ENCODE measurements around the gene WDR13. TPM values are rescaled to one million over a fixed set of nuclear protein-coding genes. Genes with fewer than 3 reads are reported as not detected.
A peak's percentile ranks its signal among the peaks of the same experiment; 100 is the strongest.

Gene WDR13
- total RNA-seq, 4 donors from 2014 or later = 96.5 to 238 (median 184) TPM

GRCh38 chrX:48631376-48632090, 34.2 kb downstream of the WDR13 start:
- Histone ChIP-seq H3K4me3 (no peak overlapping the region), H3K4me1 (peaks cover 0 to 6% (median 2%) of the 10 kb centered on the region in 4 donors), H3K36me3 (no peaks in the 10 kb centered on the region), H3K27me3 (no peaks in the 10 kb centered on the region), H3K27ac (peak overlapping the region in 1 of 4 donors; percentile 10), H3K9me3 (no peaks in the 10 kb centered on the region)
- 0 to 41% methylated on average over 2 to 17 of the region's 18 CpGs for WGBS, 2 donors (ENCODE audit: low coverage in 1 of 2)
- peak; percentile 85 for DNase-seq
- intact Hi-C loops (cut with DNase I; ENCODE audit: low total_unique reads) = no loop called here
- in situ Hi-C loops (cut with MboI; ENCODE audit: low pct_ligation_motif_present in 1 of 4, low pct_unique_long_range_greater_than_20kb in 1 of 4, low sequenced_read_pairs in 3 of 4) = loop anchor here in 1 of 4 donors (25.0 kb wide), 1 partner anchor 281 kb away; the partner anchor contains the start of genes PIM2 and SLC35A2
- TF ChIP-seq CTCF (IDR thresholded peaks at IDR 0.05) (peak; percentile 6 to 58 (median 32)), POLR2A (IDR thresholded peaks at IDR 0.05) (no peak), EP300 (IDR thresholded peaks at IDR 0.05; ENCODE audit: low read depth) (no peak), POLR2AphosphoS5 (IDR thresholded peaks at IDR 0.05) (peak in 1 of 3 donors; percentile 21)

- Histone ChIP-seq H3K27me3 (no peaks in the 10 kb centered on the region), H3K9me3 (no peaks in the 10 kb centered on the region), H3K36me3 (no peaks in the 10 kb centered on the region), H3K27ac (no peak overlapping the region), H3K4me3 (no peak overlapping the region), H3K4me1 (peaks cover 0 to 6% (median 2%) of the 10 kb centered on the region in 4 donors)
- 85 to 92% methylated on average over 6 to 10 of the region's 10 CpGs for WGBS, 2 donors (ENCODE audit: low coverage in 1 of 2)
- intact Hi-C loops (cut with DNase I; ENCODE audit: low total_unique reads) = no loop called here
- no peak for TF ChIP-seq POLR2A (IDR thresholded peaks at IDR 0.05)
- no peak for TF ChIP-seq CTCF (IDR thresholded peaks at IDR 0.05)
- no peak for TF ChIP-seq POLR2AphosphoS5 (IDR thresholded peaks at IDR 0.05)
- TF ChIP-seq EP300 (IDR thresholded peaks at IDR 0.05; ENCODE audit: low read depth) = no peak
- in situ Hi-C loops (cut with MboI; ENCODE audit: low pct_ligation_motif_present in 1 of 4, low pct_unique_long_range_greater_than_20kb in 1 of 4, low sequenced_read_pairs in 3 of 4) = loop anchor here in 1 of 4 donors (25.0 kb wide), 1 partner anchor 280 kb away; the partner anchor contains the start of genes PIM2 and SLC35A2
- DNase-seq = no peak
Observed at GRCh38 chrX:48632207-48632606, 34.9 kb downstream of the WDR13 start.

DNA sequence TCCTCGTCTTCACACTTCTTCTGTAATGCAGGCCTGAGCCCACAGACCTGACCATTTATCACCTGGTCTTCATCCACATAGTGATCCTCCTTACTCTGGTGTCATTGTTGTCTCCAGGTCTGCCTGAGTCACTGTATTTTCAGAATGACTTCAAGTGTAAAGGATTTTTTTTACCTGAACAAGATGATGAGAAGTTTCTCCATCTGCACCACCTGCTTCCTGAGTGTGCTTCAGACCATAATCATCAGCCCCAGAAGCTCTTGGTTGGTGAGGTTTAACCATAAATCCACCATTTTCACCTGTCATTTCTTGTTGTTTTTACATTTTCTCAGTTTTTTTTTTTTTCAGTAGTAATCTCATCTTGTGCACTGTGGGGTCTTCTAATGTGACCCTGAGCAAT, 39.0 kb downstream of the WDR13 start:
- in situ Hi-C loops (cut with MboI; ENCODE audit: low pct_ligation_motif_present in 1 of 4, low pct_unique_long_range_greater_than_20kb in 1 of 4, low sequenced_read_pairs in 3 of 4) = loop anchor here in 1 of 4 donors (25.0 kb wide), 1 partner anchor 276 kb away; the partner anchor contains the start of genes PIM2 and SLC35A2
- TF ChIP-seq POLR2AphosphoS5 (IDR thresholded peaks at IDR 0.05) (no peak), POLR2A (IDR thresholded peaks at IDR 0.05) (no peak), CTCF (IDR thresholded peaks at IDR 0.05) (no peak), EP300 (IDR thresholded peaks at IDR 0.05; ENCODE audit: low read depth) (no peak)
- intact Hi-C loops (cut with DNase I; ENCODE audit: low total_unique reads) = no loop called here
- H3K27me3 ChIP-seq = no peaks in the 10 kb centered on the region
- H3K27ac ChIP-seq = no peak overlapping the region
- no peak overlapping the region for H3K4me3 ChIP-seq
- no peaks in the 10 kb centered on the region for H3K36me3 ChIP-seq
- no peak for DNase-seq
- peaks cover 0 to 6% (median 2%) of the 10 kb centered on the region in 4 donors for H3K4me1 ChIP-seq
- no peaks in the 10 kb centered on the region for H3K9me3 ChIP-seq
- WGBS, 2 donors (ENCODE audit: low coverage in 1 of 2) = 74% methylated on average over 1 of the region's 1 CpG; no CpG with 5 or more reads in 1 of the 2 donors

DNA sequence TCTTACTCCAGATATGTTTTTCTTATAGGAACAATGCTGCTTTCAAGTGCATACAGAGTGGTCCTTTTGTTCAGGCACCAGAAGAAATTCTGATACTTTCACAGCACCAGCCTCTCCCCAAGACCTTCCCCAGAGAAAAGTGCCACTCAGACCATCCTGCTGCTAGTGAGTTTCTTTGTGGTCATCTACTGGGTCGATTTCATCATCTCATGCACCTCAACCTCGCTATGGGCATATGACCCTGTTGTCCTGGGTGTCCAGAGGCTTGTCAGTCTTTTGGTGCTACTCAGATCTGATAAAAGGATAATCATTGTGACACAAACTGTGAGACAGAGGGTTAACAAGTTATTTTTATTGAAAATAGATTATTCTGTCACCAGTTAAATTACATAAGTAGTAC, 39.5 kb downstream of the WDR13 start:
- Histone ChIP-seq H3K27ac (no peak overlapping the region), H3K4me3 (no peak overlapping the region), H3K27me3 (no peaks in the 10 kb centered on the region), H3K4me1 (peaks cover 0 to 4% (median 1%) of the 10 kb centered on the region in 4 donors), H3K36me3 (no peaks in the 10 kb centered on the region), H3K9me3 (no peaks in the 10 kb centered on the region)
- 34% methylated on average over 2 of the region's 2 CpGs; no CpG with 5 or more reads in 1 of the 2 donors for WGBS, 2 donors (ENCODE audit: low coverage in 1 of 2)
- TF ChIP-seq CTCF (IDR thresholded peaks at IDR 0.05) = no peak
- TF ChIP-seq POLR2A (IDR thresholded peaks at IDR 0.05) = no peak
- no peak for TF ChIP-seq EP300 (IDR thresholded peaks at IDR 0.05; ENCODE audit: low read depth)
- no peak for TF ChIP-seq POLR2AphosphoS5 (IDR thresholded peaks at IDR 0.05)
- in situ Hi-C loops (cut with MboI; ENCODE audit: low pct_ligation_motif_present in 1 of 4, low pct_unique_long_range_greater_than_20kb in 1 of 4, low sequenced_read_pairs in 3 of 4) (loop anchor here in 1 of 4 donors (25.0 kb wide), 1 partner anchor 276 kb away; the partner anchor contains the start of genes PIM2 and SLC35A2), intact Hi-C loops (cut with DNase I; ENCODE audit: low total_unique reads) (no loop called here)
- DNase-seq = no peak
